H1 (cell line): ENCODE measurements around the gene TANC1. TPM values are rescaled to one million over a fixed set of nuclear protein-coding genes. Genes with fewer than 3 reads are reported as not detected.
A peak's percentile ranks its signal among the peaks of the same experiment; 100 is the strongest.

Experiments used
- CTCF ChIA-PET: fragments of 300-600 bp; sonication (Branson Sonifier 250); formaldehyde crosslinking; loops from one replicate; lab custom pipeline; 2021; ENCODE audit not compliant: partially characterized antibody; lab: Charles Lee
- POLR2A ChIA-PET: fragments of 300-600 bp; sonication (Branson Sonifier 250); formaldehyde crosslinking; loops from one replicate; lab custom pipeline; 2021; ENCODE audit warnings: inconsistent platforms; ENCODE audit not compliant: partially characterized antibody; lab: Charles Lee
- DNase-seq, 2 experiments: peaks; one replicate each; pipeline versions ENCODE4 v3.0.0 to v3.0.0-alpha.2; 2010 to 2022; ENCODE audit warnings: low spot score in 2 of 2, low read depth in 1 of 2, mixed read lengths in 1 of 2
- FAIRE-seq: peaks from 2 replicates; lab custom pipeline; 2011; peaks lifted over from hg19 to GRCh38; lab: Jason Lieb, UNC
- H2AFZ ChIP-seq: 2 replicates; pipeline ENCODE4 v1.8.1; 2012; ENCODE audit warnings: low read length, inconsistent platforms
- H2AK5ac ChIP-seq: 2 replicates; pipeline ENCODE4 v1.6.1; 2013; ENCODE audit warnings: low read depth, low read length
- H2BK120ac ChIP-seq: replicated peaks from 2 replicates; pipeline ENCODE3; 2013; ENCODE audit warnings: low read depth, low read length, inconsistent platforms
- H2BK12ac ChIP-seq: 2 replicates; pipeline ENCODE4 v1.6.1; 2013; ENCODE audit warnings: low read depth, low read length
- H2BK15ac ChIP-seq: 2 replicates; pipeline ENCODE4 v1.6.1; 2013; ENCODE audit warnings: low read length
- H2BK20ac ChIP-seq: 2 replicates; pipeline ENCODE4 v1.6.1; 2013; ENCODE audit warnings: low read length
- H2BK5ac ChIP-seq: 2 replicates; pipeline ENCODE4 v1.6.1; 2013; ENCODE audit warnings: low read depth, low read length
- H3K14ac ChIP-seq: 2 replicates; pipeline ENCODE4 v1.6.1; 2013; ENCODE audit warnings: inconsistent platforms; ENCODE audit not compliant: insufficient read length
- H3K18ac ChIP-seq: 2 replicates; pipeline ENCODE4 v1.6.1; 2013; ENCODE audit warnings: low read length; ENCODE audit errors: extremely low read depth
- H3K23ac ChIP-seq: 2 replicates; pipeline ENCODE4 v1.6.1; 2013; ENCODE audit warnings: inconsistent platforms; ENCODE audit not compliant: insufficient read length
- H3K23me2 ChIP-seq: 2 replicates; pipeline ENCODE4 v1.6.1; 2013; ENCODE audit warnings: low read depth, low read length
- H3K27ac ChIP-seq: 2 replicates; pipeline ENCODE4 v1.6.1; 2011; ENCODE audit warnings: low read depth, low read length, inconsistent platforms
- H3K27me3 ChIP-seq, 4 experiments: replicated peaks in 1 of 4; 1 replicate in 1 of 4; 2 replicates in 3 of 4; pipeline versions ENCODE4 v1.6.1 to v1.8.1; 2011 to 2013; ENCODE audit warnings: low read length in 3 of 4, mild to moderate bottlenecking in 3 of 4, inconsistent platforms in 2 of 4, mixed read lengths in 2 of 4, moderate library complexity in 1 of 4; ENCODE audit not compliant: control insufficient read depth in 3 of 4, insufficient read depth in 3 of 4; ENCODE audit errors: extremely low read depth in 1 of 4
- H3K36me3 ChIP-seq, 4 experiments: 2 replicates each; pipeline versions ENCODE4 v1.6.1 to v1.8.1; 2011 to 2013; ENCODE audit warnings: mild to moderate bottlenecking in 4 of 4, low read length in 3 of 4, moderate library complexity in 2 of 4, control low read depth in 1 of 4, inconsistent platforms in 1 of 4; ENCODE audit not compliant: insufficient read depth in 4 of 4, control insufficient read depth in 2 of 4
- H3K4ac ChIP-seq: replicated peaks from 2 replicates; pipeline ENCODE3; 2013; ENCODE audit warnings: low read length, low read depth, mixed read lengths, inconsistent platforms; ENCODE audit not compliant: insufficient read length
- H3K4me1 ChIP-seq, 4 experiments: replicated peaks in 1 of 4; 1 replicate in 1 of 4; 2 replicates in 3 of 4; pipeline versions ENCODE4 v1.6.1 to v1.8.1; 2011 to 2013; ENCODE audit warnings: low read length in 3 of 4, inconsistent platforms in 2 of 4, mixed read lengths in 1 of 4; ENCODE audit not compliant: insufficient read depth in 4 of 4, control insufficient read depth in 3 of 4
- H3K4me2 ChIP-seq, 2 experiments: 2 replicates each; pipeline versions ENCODE4 v1.6.1 to v1.8.1; 2011 to 2013; ENCODE audit warnings: low read depth in 2 of 2, low read length in 2 of 2, control low read depth in 1 of 2, inconsistent platforms in 1 of 2, mild to moderate bottlenecking in 1 of 2; ENCODE audit not compliant: insufficient read depth in 1 of 2
- H3K4me3 ChIP-seq, 4 experiments: fragments of 200-600, 300-600 bp in 1 of 4; sonication (generic), shearing (Covaris generic), sonication (Bioruptor Twin) in 1 of 4; 2 replicates each; pipeline versions ENCODE4 v1.5.1 to v1.8.1; 2011 to 2016; ENCODE audit warnings: low read length in 4 of 4, low read depth in 3 of 4, control low read depth in 2 of 4, inconsistent platforms in 2 of 4, mild to moderate bottlenecking in 2 of 4, mixed read lengths in 1 of 4, moderate library complexity in 1 of 4; ENCODE audit not compliant: insufficient read depth in 2 of 4; ENCODE audit errors: extremely low read depth in 1 of 4
- H3K56ac ChIP-seq: replicated peaks from 2 replicates; pipeline ENCODE3; 2013; ENCODE audit warnings: low read depth, mild to moderate bottlenecking, mixed read lengths, low read length, inconsistent platforms; ENCODE audit not compliant: insufficient read length
- H3K79me1 ChIP-seq: 2 replicates; pipeline ENCODE4 v1.6.1; 2013; ENCODE audit warnings: low read depth, low read length, control low read depth
- H3K79me2 ChIP-seq, 2 experiments: 2 replicates each; pipeline versions ENCODE4 v1.6.1 to v1.8.1; 2012 to 2013; ENCODE audit warnings: low read length in 2 of 2, mild to moderate bottlenecking in 2 of 2, inconsistent platforms in 1 of 2; ENCODE audit not compliant: insufficient read depth in 2 of 2, control insufficient read depth in 1 of 2
- H3K9ac ChIP-seq, 4 experiments: replicated peaks in 1 of 4; 1 replicate in 1 of 4; 2 replicates in 3 of 4; pipeline versions ENCODE4 v1.6.1 to v1.8.1; 2011 to 2013; ENCODE audit warnings: low read depth in 3 of 4, low read length in 3 of 4, control low read depth in 2 of 4, mild to moderate bottlenecking in 2 of 4, moderate library complexity in 2 of 4, inconsistent platforms in 1 of 4; ENCODE audit errors: extremely low read depth in 1 of 4
- H3K9me3 ChIP-seq, 2 experiments: 2 replicates each; pipeline versions ENCODE4 v1.6.1 to v1.8.1; 2012 to 2013; ENCODE audit warnings: mild to moderate bottlenecking in 2 of 2, moderate library complexity in 2 of 2, control low read depth in 1 of 2, inconsistent platforms in 1 of 2, low read depth in 1 of 2, low read length in 1 of 2, mixed read lengths in 1 of 2; ENCODE audit not compliant: insufficient read depth in 2 of 2
- H4K20me1 ChIP-seq, 2 experiments: replicated peaks in 1 of 2; 2 replicates each; pipeline versions ENCODE3 to v1.8.1; 2011 to 2013; ENCODE audit warnings: inconsistent platforms in 2 of 2, low read length in 2 of 2, mild to moderate bottlenecking in 1 of 2; ENCODE audit not compliant: insufficient read depth in 2 of 2, control insufficient read depth in 1 of 2
- H4K5ac ChIP-seq: 2 replicates; pipeline ENCODE4 v1.6.1; 2013; ENCODE audit warnings: low read length, low read depth, mixed read lengths, inconsistent platforms; ENCODE audit not compliant: insufficient read length
- H4K8ac ChIP-seq: 2 replicates; pipeline ENCODE4 v1.8.0; 2013; ENCODE audit warnings: mild to moderate bottlenecking, moderate library complexity, low read length, inconsistent platforms; ENCODE audit not compliant: insufficient read depth; ENCODE audit errors: extremely low read depth
- H4K91ac ChIP-seq: replicated peaks from 2 replicates; pipeline ENCODE3; 2013; ENCODE audit warnings: low read length, mixed read lengths, inconsistent platforms; ENCODE audit not compliant: insufficient read length
- ASH2L ChIP-seq: fragments of 200-600, 300-600 bp; sonication (generic); IDR thresholded peaks from one replicate; pipeline ENCODE4 v1.7.1; 2017; ENCODE audit warnings: low read length
- CBX5 ChIP-seq: fragments of 300-800, 300-1000 bp; sonication (generic); IDR thresholded peaks from 2 replicates; pipeline ENCODE4 v1.7.1; 2016; ENCODE audit warnings: antibody characterized with exemption, low read length, low read depth
- CTBP2 ChIP-seq: IDR thresholded peaks from 2 replicates; pipeline ENCODE4 v1.7.0; 2011; ENCODE audit warnings: borderline replicate concordance, mild to moderate bottlenecking, moderate library complexity, mixed read lengths, low read length; ENCODE audit not compliant: insufficient read depth, insufficient read length
- E2F6 ChIP-seq: IDR thresholded peaks from 2 replicates; pipeline ENCODE4 v1.6.1; 2012; ENCODE audit warnings: inconsistent platforms
- FOSL1 ChIP-seq: IDR thresholded peaks from 2 replicates; pipeline ENCODE4 v1.6.1; 2011; ENCODE audit warnings: mild to moderate bottlenecking, low read depth, low read length, moderate library complexity; ENCODE audit not compliant: insufficient read depth
- GABPA ChIP-seq: IDR thresholded peaks from 2 replicates; pipeline ENCODE4 v1.6.1; 2011; ENCODE audit warnings: mild to moderate bottlenecking, low read length, moderate library complexity, borderline replicate concordance; ENCODE audit not compliant: insufficient read depth
- KDM4A ChIP-seq: IDR thresholded peaks from one replicate; pipeline ENCODE4 v1.7.1; 2012; ENCODE audit warnings: low read depth, mild to moderate bottlenecking, moderate library complexity, low read length, inconsistent platforms; ENCODE audit not compliant: severe bottlenecking
- MAFK ChIP-seq: IDR thresholded peaks from 2 replicates; pipeline ENCODE4 v1.6.1; 2012; ENCODE audit warnings: low read depth, mild to moderate bottlenecking, improper control_type of control experiment, low read length
- MAX ChIP-seq: IDR thresholded peaks from 2 replicates; pipeline ENCODE4 v1.6.1; 2012; ENCODE audit warnings: inconsistent platforms
- POLR2AphosphoS5 ChIP-seq: IDR thresholded peaks from 2 replicates; pipeline ENCODE4 v1.6.1; 2011; ENCODE audit warnings: low read depth, low read length
- TAF1 ChIP-seq: IDR thresholded peaks from 2 replicates; pipeline ENCODE4 v1.6.1; 2011; ENCODE audit warnings: mild to moderate bottlenecking, low read depth, low read length
- WGBS, 2 experiments: shearing (Covaris generic) in 1 of 2; methylation state at CpG; one replicate each; pipeline versions ENCODE4 v1.1.6 to v1.1.7; 2013 to 2015; ENCODE audit warnings: low lambda C conversion rate in 2 of 2, mixed read lengths in 2 of 2, inconsistent platforms in 1 of 2, low coverage in 1 of 2, missing lambda C conversion rate in 1 of 2; ENCODE audit not compliant: insufficient replicate concordance in 2 of 2, insufficient coverage in 1 of 2, insufficient read length in 1 of 2; ENCODE audit errors: extremely low coverage in 1 of 2, missing lambda C conversion rate in 1 of 2; 5-methylcytosine and 5-hydroxymethylcytosine counted together
- polyA plus RNA-seq, 7 experiments: library from polyadenylated mRNA; depleted of rRNA in 3 of 7; stranded (reverse) in 5 of 7; unstranded in 2 of 7; fragments of >200 nt in 5 of 7; fragments of 200-250 nt in 2 of 7; gene quantifications; 1 replicate in 5 of 7; 2 replicates in 1 of 7; 4 replicates in 1 of 7; pipeline versions ENCODE4 v1.2.1 to v1.2.3, GENCODE V29; 2011 to 2013; ENCODE audit warnings: missing spikeins in 2 of 7, mixed read lengths in 2 of 7
- total RNA-seq: library from RNA; stranded (reverse); fragmentation: NEBNext Ultra II Directional; extraction: Animal tissue kit (Norgen Biotek cat#: 25700); gene quantifications from 2 replicates; pipeline ENCODE4 v1.2.1, GENCODE V29; 2021

TANC1 gene
- total and polyA plus RNA-seq, 2 of the 8 experiments (the other 6 are each of a cell fraction or from before 2014, with no cell fraction given) = 4.1 to 7.6 TPM

GRCh38 chr2:158967731-158968395 lies 577 bp upstream of the TANC1 start:
- no peak overlapping the region for H3K27ac ChIP-seq
- no peaks in the 10 kb centered on the region for H3K36me3 ChIP-seq
- H2BK120ac ChIP-seq = peak overlapping the region; percentile 18
- TF ChIP-seq CBX5 = no peak
- peak; percentile 9; the same call in 1 of the 2 replicates for TF ChIP-seq TAF1
- no peak for TF ChIP-seq POLR2AphosphoS5
- peak; percentile 67 for TF ChIP-seq ASH2L
- no peak for TF ChIP-seq GABPA
- TF ChIP-seq MAX = 0 out of 2 replicates have a peak, but pooled peaks have one; percentile 35
- peak; percentile 40 for TF ChIP-seq KDM4A
- no peak for TF ChIP-seq FOSL1
- TF ChIP-seq MAFK = no peak
- TF ChIP-seq E2F6 = peak; percentile 6; the same call in 1 of the 2 replicates
- TF ChIP-seq CTBP2 = no peak

More at GRCh38 chr2:158967731-158968395, 577 bp upstream of the TANC1 start:
- H2BK5ac ChIP-seq = no peak overlapping the region
- no peak overlapping the region for H3K4ac ChIP-seq
- 2% methylated on average over 30 of the region's 31 CpGs; no CpG with 5 or more reads in 1 of the 2 experiments for WGBS, 2 experiments
- no peak overlapping the region for H3K56ac ChIP-seq
- no peaks in the 10 kb centered on the region for H3K9me3 ChIP-seq
- no peak overlapping the region for H2BK15ac ChIP-seq
- H2BK20ac ChIP-seq = no peak overlapping the region
- FAIRE-seq (no peak), DNase-seq (peak in 1 of 2 experiments; percentile 71)
- H3K4me2 ChIP-seq = peak overlapping the region; percentile 93 to 97
- peak overlapping the region; percentile 28 for H4K8ac ChIP-seq
- peaks cover 0 to 8% of the 10 kb centered on the region in 2 experiments for H4K20me1 ChIP-seq
- H2BK12ac ChIP-seq = no peak overlapping the region
- H3K79me2 ChIP-seq = peaks cover 0 to 4% of the 10 kb centered on the region in 2 experiments; a peak in 1 of 4 replicates
- ChIA-PET POLR2A (interaction anchor here (0.9 kb wide), 1 partner anchor 11 kb away, joined by 3 read pairs; no protein-coding TSS in a partner anchor), CTCF (interaction anchor here (1.0 to 1.6 kb wide), 3 partner anchors 10 to 184 kb away, joined by 3 to 5 read pairs (median 4); no protein-coding TSS in a partner anchor)
- peak overlapping the region; percentile 75; the same call in 1 of the 2 replicates for H2AFZ ChIP-seq
- H4K5ac ChIP-seq = no peak overlapping the region
- H3K4me1 ChIP-seq = peaks cover 0 to 6% (median 2%) of the 10 kb centered on the region in 4 experiments; a peak in 5 of 7 replicates
- peak overlapping the region in 1 of 4 experiments; percentile 26; a peak in 2 of 7 replicates for H3K9ac ChIP-seq
- H3K14ac ChIP-seq = no peak overlapping the region
- no peaks in the 10 kb centered on the region for H3K79me1 ChIP-seq
- H3K23me2 ChIP-seq = peaks cover 21% of the 10 kb centered on the region
- H3K27me3 ChIP-seq = peaks cover 5 to 54% (median 31%) of the 10 kb centered on the region in 4 experiments
- H4K91ac ChIP-seq = peak overlapping the region; percentile 20
- peak overlapping the region; percentile 11; the same call in 1 of the 2 replicates for H3K18ac ChIP-seq
- H3K4me3 ChIP-seq = peak overlapping the region; percentile 64 to 87 (median 69)
- H2AK5ac ChIP-seq = no peak overlapping the region
- H3K23ac ChIP-seq = no peak overlapping the region
